Measurements from ENCODE around the gene ARHGAP45.
"Not testable (repeated sequence)": the region's sequence is repeated elsewhere in the genome, so short reads cannot be mapped to it uniquely, and the experiment has no call there.

The ARHGAP45 gene

DNA sequence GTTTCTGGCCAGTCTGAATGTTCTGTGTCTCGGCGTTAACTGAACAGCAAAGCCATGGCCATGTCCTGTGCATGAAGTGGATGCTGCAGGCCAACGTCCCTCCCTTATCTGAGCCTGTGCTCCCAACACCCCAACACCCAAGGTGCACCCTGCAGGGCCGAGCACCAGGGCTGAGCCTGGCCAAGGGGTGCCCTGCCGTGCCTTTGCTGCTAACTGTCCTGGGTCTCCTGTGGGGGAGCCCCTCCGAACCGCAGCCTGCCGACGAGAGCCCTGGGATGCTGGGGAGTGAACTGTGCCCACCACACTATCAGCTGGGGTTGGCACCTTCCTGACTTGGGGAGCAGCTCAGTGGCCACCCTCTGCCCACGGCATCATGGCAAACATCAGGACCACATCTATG is 54.4 kb downstream of the ARHGAP45 start:
- no peak for DNase-seq

DNA sequence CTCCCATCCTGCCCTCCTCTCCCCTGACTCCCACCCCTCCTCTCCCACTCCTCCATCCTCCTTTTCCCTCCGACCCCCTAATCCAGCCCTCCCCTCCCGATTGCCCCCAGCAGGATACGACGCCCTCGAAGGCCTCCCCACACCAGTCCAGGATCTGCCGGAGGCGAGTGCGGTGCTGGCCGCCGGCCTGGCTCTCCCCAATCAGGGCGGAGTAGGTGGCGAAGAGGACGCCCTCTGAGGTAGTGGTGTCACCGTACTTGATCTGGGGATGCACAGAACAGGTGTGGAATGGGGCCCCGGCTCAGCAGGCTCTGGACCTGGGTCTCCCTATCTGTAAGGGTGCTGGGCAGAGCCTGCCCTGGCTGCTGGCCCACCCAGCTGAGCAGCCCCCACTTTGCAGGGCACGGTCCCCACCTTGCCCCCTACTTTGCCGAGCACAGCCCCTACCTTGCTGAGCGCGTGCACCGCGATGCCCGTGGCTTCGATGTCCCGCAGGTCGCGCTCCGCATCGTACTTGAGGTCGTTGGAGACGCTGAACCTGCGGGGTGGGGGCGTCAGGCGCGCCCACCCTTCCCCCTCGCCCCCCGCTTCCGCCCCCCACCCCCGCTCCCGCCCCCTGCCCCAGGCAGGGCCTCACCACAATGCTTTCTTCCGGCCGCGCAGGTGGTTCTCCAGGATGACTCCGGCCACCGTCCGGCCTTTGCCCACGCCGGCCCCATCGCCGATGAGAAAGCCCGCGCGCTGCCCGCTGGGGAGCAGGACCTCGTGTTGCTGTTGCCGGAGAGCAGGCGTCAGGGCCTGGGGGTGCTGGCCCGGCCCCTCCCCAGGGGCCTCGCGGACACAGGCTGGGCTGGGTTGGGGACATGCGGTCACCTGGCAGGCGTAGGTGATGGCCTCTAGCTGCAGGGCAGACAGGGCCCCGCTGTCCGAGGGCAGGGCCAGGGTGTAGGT is 55.3 kb downstream of the ARHGAP45 start:
- no peak for DNase-seq

DNA sequence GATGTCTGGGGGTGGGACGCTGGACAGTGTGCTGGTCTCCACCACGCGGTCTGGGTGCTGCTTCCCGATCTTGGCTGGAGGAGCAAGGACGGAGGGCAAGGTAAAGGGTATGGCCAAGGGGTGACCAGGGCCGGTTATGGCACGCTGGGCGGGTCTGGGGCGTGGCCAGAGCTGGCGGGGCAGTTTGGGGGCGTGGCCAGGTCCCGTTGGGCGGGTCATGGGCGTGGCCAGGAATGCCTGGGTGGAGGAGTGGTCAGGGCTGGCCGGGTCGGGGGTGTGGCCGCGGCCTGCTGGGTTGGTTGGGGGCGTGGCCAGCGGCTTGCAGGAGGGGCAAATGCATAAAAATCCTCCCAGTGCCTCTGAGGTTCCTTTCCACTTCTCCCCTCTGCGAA is 56.0 kb downstream of the ARHGAP45 start:
- peak; percentile 45 for DNase-seq

DNA sequence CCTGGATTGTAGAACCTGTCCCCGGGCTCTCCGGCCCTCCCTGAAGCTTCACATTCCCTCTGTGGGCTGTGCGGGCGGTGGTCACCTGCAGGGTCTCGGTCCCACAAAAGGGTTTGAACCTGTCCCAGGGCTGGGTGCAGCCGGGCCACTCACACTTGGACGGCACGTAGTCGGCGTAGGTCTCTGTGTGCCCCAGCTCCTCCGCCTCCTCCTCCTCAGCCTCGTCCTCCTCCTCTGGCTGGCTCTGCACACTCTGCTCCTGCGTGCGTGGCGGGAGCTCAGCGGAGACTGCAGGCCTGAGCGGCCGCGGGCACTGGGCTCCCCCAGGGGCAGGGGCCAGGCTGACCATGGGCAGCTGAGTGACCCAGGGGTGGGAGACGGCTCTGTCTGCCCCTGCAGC is 56.4 kb downstream of the ARHGAP45 start:
- no peak for DNase-seq

GRCh38 chr19:1123885-1124677 is 57.1 kb downstream of the ARHGAP45 start:
- no peak for DNase-seq

DNA sequence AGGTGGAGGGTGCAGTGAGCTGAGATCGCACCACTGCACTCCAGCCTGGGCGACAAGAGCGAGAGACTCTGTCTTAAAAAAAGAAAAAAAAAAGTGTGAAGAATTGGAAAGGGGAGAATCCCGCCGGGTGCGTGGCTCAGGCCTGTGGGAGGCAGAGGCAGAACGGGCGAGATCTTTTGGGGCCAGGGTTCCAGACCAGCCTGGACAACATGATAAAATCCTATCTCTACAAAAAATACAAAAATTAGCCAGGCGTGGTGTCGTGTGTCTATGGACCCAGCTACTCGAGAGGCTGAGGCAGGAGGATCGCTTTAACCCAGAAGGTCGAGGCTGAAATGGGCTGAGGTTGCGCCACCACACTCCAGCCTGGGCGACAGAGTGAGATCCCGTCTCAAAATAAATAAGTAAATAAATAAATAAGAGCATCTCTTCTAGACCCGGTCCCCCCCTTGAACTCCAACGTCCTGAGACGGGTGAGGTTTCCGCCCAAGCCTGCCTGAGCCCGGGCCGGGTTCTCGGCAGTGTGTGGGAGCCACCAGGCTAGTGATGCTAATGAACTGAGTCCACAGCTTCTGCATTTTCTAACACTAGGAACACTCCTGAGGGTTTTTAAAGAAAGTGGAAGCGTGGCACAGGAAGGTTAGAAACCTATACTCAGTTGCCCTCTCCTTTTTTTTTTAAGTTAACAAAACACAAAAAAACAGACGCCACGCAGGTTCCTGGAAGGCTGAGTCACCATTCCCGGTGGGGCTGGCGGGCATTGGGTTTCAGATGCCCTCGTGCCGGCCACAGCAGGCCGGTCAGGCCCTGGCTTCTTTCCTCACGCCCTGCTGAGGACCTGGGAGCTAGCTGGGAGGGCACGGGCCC is 58.9 kb downstream of the ARHGAP45 start:
- DNase-seq, result no peak

DNA sequence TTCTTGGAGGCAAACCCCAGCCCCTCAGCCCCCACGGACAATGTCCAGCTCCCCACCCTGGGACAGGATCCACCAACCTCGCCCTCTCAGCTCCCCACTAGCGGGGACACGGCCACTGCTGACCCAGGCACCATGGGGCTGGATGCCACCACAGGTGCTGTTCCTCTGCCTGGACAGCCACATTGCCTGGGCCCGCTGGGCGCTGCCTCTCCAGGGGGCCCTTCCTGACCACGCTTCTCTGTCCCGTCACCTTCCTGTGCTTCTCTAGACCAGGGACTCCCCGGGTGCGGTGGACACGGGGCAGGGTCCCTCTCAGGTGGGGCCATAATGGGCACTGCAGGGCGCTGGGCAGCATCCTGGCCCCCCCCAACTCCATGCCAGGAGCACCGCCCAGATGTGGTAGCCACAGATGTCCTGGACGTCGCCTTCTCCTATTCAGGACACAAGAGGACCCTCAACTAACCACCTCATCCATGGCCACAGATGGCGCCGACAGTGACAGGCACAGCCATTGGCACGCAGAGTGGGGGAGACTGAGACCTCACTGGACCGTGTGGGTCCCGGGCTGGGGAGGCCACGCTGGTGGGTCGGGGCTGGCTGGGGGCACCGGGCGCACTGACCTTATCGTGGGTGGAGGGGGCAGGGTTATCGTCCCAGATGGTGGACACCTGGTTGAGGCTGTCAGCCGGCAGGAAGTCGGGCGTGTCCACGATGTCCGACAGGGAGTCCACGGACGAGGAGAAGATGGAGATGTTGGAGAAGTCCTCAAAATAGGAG is 60.2 kb downstream of the ARHGAP45 start:
- no peak for DNase-seq

DNA sequence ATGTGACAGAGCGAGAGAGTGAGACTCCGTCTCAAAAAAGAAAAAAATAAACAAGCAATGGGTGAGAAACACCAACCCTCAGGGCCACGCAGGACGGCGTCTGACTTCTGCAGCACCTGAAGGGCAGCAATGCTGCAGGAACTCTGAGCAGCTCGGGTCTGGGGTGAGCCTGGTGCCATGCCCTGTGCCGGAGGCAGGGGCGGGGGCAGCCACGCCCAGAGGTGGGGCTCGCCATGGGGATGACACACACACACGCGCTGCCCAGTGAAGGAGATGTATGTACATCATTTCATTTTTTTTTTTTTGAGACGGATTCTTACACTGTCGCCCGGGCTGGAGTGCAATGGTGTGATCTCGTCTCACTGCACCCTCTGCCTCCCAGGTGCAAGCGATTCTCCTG is 61.1 kb downstream of the ARHGAP45 start:
- no peak for DNase-seq

DNA sequence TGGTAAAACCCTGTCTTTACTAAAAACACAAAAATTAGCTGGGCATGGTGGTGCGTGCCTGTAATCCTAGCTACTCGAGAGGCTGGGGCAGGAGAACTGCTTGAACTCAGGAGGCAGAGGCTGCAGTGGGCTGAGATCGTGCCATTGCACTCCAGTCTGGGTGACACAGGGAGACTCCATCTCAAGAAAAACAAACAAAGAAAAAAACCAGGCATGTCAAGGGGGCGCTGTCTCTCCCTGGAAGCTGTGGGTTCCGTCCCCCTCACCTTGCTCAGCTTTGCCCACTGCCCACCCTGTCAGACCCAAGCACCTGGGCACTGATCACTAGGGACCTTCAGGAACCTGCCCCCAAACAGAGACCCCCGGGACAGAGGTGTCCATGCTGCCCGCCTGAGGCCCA is 62.1 kb downstream of the ARHGAP45 start:
- not testable (repeated sequence) for DNase-seq

GRCh38 chr19:1129535-1129934 is 62.6 kb downstream of the ARHGAP45 start:
- no peak for DNase-seq

GRCh38 chr19:1130771-1131717 is 64.1 kb downstream of the ARHGAP45 start:
- DNase-seq, result peak; percentile 81

DNA sequence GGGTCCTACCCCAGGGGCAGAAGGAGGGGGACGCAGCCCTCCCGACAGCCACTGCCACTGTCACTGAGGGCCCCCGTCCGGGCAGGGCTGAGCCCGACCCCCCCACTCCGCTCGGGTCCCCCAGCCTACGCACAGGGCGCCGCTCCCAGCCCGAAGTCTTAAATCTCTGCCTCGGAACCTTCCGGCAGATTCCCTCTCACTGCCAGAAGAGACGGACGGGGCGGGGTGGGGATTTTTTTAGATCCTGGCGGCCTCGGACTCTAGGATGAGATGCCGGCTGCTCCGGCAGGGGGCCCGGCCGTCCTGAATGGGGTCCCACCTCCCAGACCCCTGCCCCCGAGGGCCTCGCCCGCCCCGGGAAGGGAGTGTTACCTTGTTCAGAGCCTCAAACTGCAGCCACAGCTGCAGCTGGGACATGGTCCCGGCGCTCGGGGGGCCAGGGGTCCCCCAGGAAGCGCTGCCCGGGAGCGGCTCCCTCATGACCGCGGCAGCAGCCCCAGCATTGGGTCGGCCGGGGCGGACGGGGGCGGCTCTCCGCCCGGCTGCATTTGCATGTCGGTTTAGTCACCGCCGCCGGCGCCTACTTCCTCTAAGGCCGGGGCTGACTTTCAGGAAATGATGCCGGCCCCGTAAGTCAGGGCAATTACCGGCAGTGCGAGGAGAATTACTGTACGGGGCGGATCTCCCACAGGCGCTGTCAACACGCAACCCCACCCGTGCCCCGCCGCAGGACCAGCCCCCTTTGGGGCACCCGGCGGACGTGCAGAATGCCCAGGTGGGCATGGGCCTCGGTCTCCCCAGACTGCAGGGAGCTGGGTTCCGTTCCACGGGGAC is 65.0 kb downstream of the ARHGAP45 start:
- DNase-seq, result peak; percentile 96

- DNase-seq, result peak; percentile 64
These were observed 65.8 kb downstream of the ARHGAP45 start for GRCh38 chr19:1132552-1133383.

DNA sequence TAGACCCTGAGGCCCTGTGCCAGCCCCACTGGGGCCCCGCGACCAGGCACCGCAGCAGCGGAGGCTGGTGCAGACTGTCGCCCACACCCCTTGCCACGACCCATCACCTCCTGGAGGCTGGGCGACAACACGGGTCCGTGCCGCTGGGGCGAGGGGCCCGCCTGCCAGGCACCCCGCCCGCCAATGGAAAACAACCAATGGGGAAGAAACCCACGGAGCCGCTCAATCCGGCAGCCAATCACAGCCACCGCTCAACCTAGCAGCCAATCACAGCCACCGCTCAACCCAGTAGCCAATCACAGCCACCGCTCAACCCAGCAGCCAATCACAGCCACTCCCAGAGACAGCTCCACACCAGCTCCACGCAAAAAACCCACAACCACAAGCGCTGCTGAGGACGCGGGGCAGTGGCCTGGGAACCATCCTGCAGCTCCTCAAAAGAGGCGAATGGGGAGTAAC is 66.5 kb downstream of the ARHGAP45 start:
- peak; percentile 92 for DNase-seq

DNA sequence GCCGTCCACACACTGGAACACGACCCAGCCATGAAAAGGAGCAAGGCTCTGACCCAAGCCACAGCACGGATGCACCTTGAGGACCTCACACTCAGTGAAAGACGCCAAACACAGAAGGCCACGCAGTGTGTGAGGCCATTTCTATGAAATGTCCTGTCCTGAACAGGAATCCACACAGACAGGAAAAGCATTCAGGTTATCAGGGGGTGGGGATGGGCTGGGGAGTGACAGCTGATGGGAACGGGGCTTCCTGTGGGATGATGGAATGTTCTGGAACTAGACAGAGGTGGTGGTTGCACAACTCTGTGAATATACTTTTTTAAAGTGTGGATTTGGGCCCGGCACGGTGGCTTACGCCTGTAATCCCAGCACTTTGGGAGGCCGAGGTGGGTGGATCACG is 67.5 kb downstream of the ARHGAP45 start:
- no peak for DNase-seq

DNA sequence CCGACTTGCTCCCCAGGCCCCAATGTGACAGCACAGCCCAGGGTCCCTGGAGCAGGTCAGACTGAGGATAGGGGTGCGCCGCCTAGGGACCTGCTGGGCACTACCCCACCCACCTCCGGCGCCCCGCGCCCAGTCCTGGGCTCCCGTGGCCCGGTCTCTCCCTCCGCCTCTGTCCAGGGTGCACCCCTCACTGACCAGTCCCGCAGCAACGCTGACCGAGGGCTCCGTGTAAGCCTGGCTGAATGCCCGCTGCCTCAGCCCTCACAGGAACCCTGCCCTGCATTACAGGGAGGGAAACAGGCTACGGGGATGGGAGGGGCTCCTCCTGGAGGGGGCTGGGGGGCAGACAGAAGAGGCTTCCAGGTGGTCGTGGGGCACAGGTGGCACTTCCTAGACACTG is 68.5 kb downstream of the ARHGAP45 start:
- no peak for DNase-seq

DNA sequence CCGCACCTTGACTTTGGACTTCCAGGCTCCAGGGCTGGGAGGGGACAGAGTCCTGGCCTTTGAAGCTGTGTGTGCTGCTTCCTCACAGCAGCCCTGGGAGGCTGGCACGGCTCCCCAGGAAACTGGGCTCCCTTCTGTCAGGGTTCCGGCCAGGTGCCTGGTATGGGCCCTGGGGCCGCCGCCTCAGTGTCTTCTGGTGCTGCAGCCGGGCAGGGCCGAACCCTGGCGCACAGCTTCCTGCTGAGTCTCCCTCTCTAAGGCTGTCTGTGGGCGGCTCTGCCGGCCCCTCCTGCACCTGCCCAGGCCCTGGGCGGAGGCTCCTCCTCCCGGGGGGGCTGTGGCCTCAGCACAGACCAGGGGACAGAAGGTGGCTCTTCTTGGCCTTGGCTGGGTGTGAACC is 69.2 kb downstream of the ARHGAP45 start:
- no peak for DNase-seq
